SJSA1 (cell line): ENCODE data around the gene PHLDA3. TPM values are rescaled to one million over a fixed set of nuclear protein-coding genes. Genes with fewer than 3 reads are reported as not detected.

Experiments
- DNase-seq, 2 experiments: peaks; one replicate each; pipeline ENCODE4 v3.0.0-alpha.2; 2015 to 2020; ENCODE audit warnings: low spot score in 2 of 2, low read depth in 1 of 2
- H3K27ac ChIP-seq: fragments of 250-450 bp; sonication (Bioruptor Pico); 2 replicates; pipeline ENCODE4 v1.5.1; 2020; ENCODE audit warnings: mild to moderate bottlenecking, moderate library complexity
- H3K27me3 ChIP-seq: fragments of 250-450 bp; sonication (Bioruptor Pico); replicated peaks from 2 replicates; pipeline ENCODE4 v1.5.1; 2020; ENCODE audit warnings: mild to moderate bottlenecking, moderate library complexity
- H3K36me3 ChIP-seq: fragments of 250-450 bp; sonication (Bioruptor Pico); 2 replicates; pipeline ENCODE4 v1.5.1; 2020; ENCODE audit warnings: mild to moderate bottlenecking
- H3K4me1 ChIP-seq: fragments of 250-450 bp; sonication (Bioruptor Pico); replicated peaks from 2 replicates; pipeline ENCODE4 v1.6.1; 2021; ENCODE audit warnings: mild to moderate bottlenecking
- H3K4me3 ChIP-seq: fragments of 250-450 bp; sonication (Bioruptor Pico); 2 replicates; pipeline ENCODE4 v1.5.1; 2020; ENCODE audit warnings: mild to moderate bottlenecking
- H3K9me3 ChIP-seq: fragments of 250-450 bp; sonication (Bioruptor Pico); replicated peaks from 2 replicates; pipeline ENCODE4 v1.5.1; 2020; ENCODE audit warnings: mild to moderate bottlenecking
- total RNA-seq: library from RNA; depleted of rRNA; stranded (reverse); fragments of >200 nt; shearing (Covaris generic); gene quantifications from 2 replicates; pipeline ENCODE4 v1.2.3, GENCODE V29; 2014; rRNA removed

Gene PHLDA3
- total RNA-seq, 1 experiment from 2014 or later: 75.0 TPM

DNA sequence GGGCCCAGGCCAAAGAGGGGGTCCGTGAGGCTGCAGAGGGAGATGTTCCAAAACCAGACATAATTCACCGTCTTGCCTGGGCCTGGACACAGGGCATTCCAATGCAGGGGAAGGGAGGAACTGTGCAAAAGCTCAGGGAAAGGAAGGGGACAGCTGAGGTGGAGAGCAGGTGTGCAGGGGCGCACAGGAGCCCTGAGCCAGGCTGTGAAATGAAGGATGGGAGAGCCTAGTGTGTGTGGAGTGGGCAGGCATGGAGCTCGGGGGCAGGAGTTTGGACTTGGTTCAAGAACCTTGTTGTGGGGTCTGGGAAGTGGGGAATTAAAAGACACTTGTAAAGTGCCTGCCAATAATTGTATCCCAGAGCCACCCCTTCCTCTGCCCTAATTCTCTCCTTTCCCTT lies 49.7 kb downstream of the PHLDA3 start:
- no peak for DNase-seq
- H3K9me3 ChIP-seq: no peaks in the 10 kb centered on the region
- no peak overlapping the region for H3K27ac ChIP-seq
- peaks cover 9% of the 10 kb centered on the region for H3K27me3 ChIP-seq
- no peak overlapping the region for H3K4me3 ChIP-seq
- H3K36me3 ChIP-seq: no peaks in the 10 kb centered on the region
- H3K4me1 ChIP-seq: no peaks in the 10 kb centered on the region

DNA sequence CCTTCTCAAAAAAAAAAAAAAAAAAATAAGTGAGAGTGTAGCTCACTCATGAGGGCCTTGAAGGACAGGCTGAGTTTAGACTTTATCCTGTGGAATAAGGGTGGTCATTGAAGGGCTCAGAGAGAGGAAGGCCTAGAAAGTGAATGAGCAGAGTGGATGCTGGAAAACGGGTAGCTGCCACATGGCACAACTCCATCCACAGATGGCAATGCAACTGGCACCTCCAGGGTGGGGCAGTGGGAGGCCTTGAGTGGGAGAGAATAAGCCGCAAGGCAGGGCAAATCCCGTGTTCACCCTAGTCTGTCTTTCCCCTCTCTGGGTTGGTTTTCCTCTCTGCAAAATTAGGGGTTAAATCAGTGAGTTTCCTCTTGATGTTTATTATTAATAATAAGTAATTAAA lies 50.5 kb downstream of the PHLDA3 start:
- Histone ChIP-seq H3K9me3 (no peaks in the 10 kb centered on the region), H3K4me3 (no peak overlapping the region), H3K36me3 (no peaks in the 10 kb centered on the region), H3K4me1 (no peaks in the 10 kb centered on the region), H3K27me3 (peaks cover 9% of the 10 kb centered on the region), H3K27ac (no peak overlapping the region)
- no peak for DNase-seq

Other genes starting within 250 kb of the PHLDA3 start
- not detected in 2 replicates for gene PKP1, start 185.7 kb downstream of the PHLDA3 start, total RNA-seq
- gene TNNT2, start 91.5 kb downstream of the PHLDA3 start, total RNA-seq: not detected in 2 replicates
- gene LAD1, start 69.9 kb downstream of the PHLDA3 start, total RNA-seq: not detected in 2 replicates
- not detected in 2 replicates for gene TNNI1, start 47.5 kb downstream of the PHLDA3 start, total RNA-seq
- 1,173 and 1,377 TPM in 2 replicates for gene CSRP1, start 37.9 kb upstream of the PHLDA3 start, total RNA-seq
- 12.7 and 15.5 TPM in 2 replicates for gene NAV1, start 69.9 kb upstream of the PHLDA3 start, total RNA-seq